H1 (cell line): ENCODE data around the gene RB1. TPM values are rescaled to one million over a fixed set of nuclear protein-coding genes. Genes with fewer than 3 reads are reported as not detected.

ENCODE experiments used
- CTCF ChIA-PET: fragments of 300-600 bp; sonication (Branson Sonifier 250); formaldehyde crosslinking; loops from one replicate; lab custom pipeline; 2021; ENCODE audit not compliant: partially characterized antibody; lab: Charles Lee
- POLR2A ChIA-PET: fragments of 300-600 bp; sonication (Branson Sonifier 250); formaldehyde crosslinking; loops from one replicate; lab custom pipeline; 2021; ENCODE audit warnings: inconsistent platforms; ENCODE audit not compliant: partially characterized antibody; lab: Charles Lee
- DNase-seq, 2 experiments: peaks; one replicate each; pipeline versions ENCODE4 v3.0.0 to v3.0.0-alpha.2; 2010 to 2022; ENCODE audit warnings: low spot score in 2 of 2, low read depth in 1 of 2, mixed read lengths in 1 of 2
- FAIRE-seq: peaks from 2 replicates; lab custom pipeline; 2011; peaks lifted over from hg19 to GRCh38; lab: Jason Lieb, UNC
- H2AFZ ChIP-seq: 2 replicates; pipeline ENCODE4 v1.8.1; 2012; ENCODE audit warnings: low read length, inconsistent platforms
- H2AK5ac ChIP-seq: 2 replicates; pipeline ENCODE4 v1.6.1; 2013; ENCODE audit warnings: low read depth, low read length
- H2BK120ac ChIP-seq: replicated peaks from 2 replicates; pipeline ENCODE3; 2013; ENCODE audit warnings: low read depth, low read length, inconsistent platforms
- H2BK12ac ChIP-seq: 2 replicates; pipeline ENCODE4 v1.6.1; 2013; ENCODE audit warnings: low read depth, low read length
- H2BK15ac ChIP-seq: 2 replicates; pipeline ENCODE4 v1.6.1; 2013; ENCODE audit warnings: low read length
- H2BK20ac ChIP-seq: 2 replicates; pipeline ENCODE4 v1.6.1; 2013; ENCODE audit warnings: low read length
- H2BK5ac ChIP-seq: 2 replicates; pipeline ENCODE4 v1.6.1; 2013; ENCODE audit warnings: low read depth, low read length
- H3K14ac ChIP-seq: 2 replicates; pipeline ENCODE4 v1.6.1; 2013; ENCODE audit warnings: inconsistent platforms; ENCODE audit not compliant: insufficient read length
- H3K18ac ChIP-seq: 2 replicates; pipeline ENCODE4 v1.6.1; 2013; ENCODE audit warnings: low read length; ENCODE audit errors: extremely low read depth
- H3K23ac ChIP-seq: 2 replicates; pipeline ENCODE4 v1.6.1; 2013; ENCODE audit warnings: inconsistent platforms; ENCODE audit not compliant: insufficient read length
- H3K23me2 ChIP-seq: 2 replicates; pipeline ENCODE4 v1.6.1; 2013; ENCODE audit warnings: low read depth, low read length
- H3K27ac ChIP-seq: 2 replicates; pipeline ENCODE4 v1.6.1; 2011; ENCODE audit warnings: low read depth, low read length, inconsistent platforms
- H3K27me3 ChIP-seq, 4 experiments: replicated peaks in 1 of 4; 1 replicate in 1 of 4; 2 replicates in 3 of 4; pipeline versions ENCODE4 v1.6.1 to v1.8.1; 2011 to 2013; ENCODE audit warnings: low read length in 3 of 4, mild to moderate bottlenecking in 3 of 4, inconsistent platforms in 2 of 4, mixed read lengths in 2 of 4, moderate library complexity in 1 of 4; ENCODE audit not compliant: control insufficient read depth in 3 of 4, insufficient read depth in 3 of 4; ENCODE audit errors: extremely low read depth in 1 of 4
- H3K36me3 ChIP-seq, 4 experiments: 2 replicates each; pipeline versions ENCODE4 v1.6.1 to v1.8.1; 2011 to 2013; ENCODE audit warnings: mild to moderate bottlenecking in 4 of 4, low read length in 3 of 4, moderate library complexity in 2 of 4, control low read depth in 1 of 4, inconsistent platforms in 1 of 4; ENCODE audit not compliant: insufficient read depth in 4 of 4, control insufficient read depth in 2 of 4
- H3K4ac ChIP-seq: replicated peaks from 2 replicates; pipeline ENCODE3; 2013; ENCODE audit warnings: low read length, low read depth, mixed read lengths, inconsistent platforms; ENCODE audit not compliant: insufficient read length
- H3K4me1 ChIP-seq, 4 experiments: replicated peaks in 1 of 4; 1 replicate in 1 of 4; 2 replicates in 3 of 4; pipeline versions ENCODE4 v1.6.1 to v1.8.1; 2011 to 2013; ENCODE audit warnings: low read length in 3 of 4, inconsistent platforms in 2 of 4, mixed read lengths in 1 of 4; ENCODE audit not compliant: insufficient read depth in 4 of 4, control insufficient read depth in 3 of 4
- H3K4me2 ChIP-seq, 2 experiments: 2 replicates each; pipeline versions ENCODE4 v1.6.1 to v1.8.1; 2011 to 2013; ENCODE audit warnings: low read depth in 2 of 2, low read length in 2 of 2, control low read depth in 1 of 2, inconsistent platforms in 1 of 2, mild to moderate bottlenecking in 1 of 2; ENCODE audit not compliant: insufficient read depth in 1 of 2
- H3K4me3 ChIP-seq, 4 experiments: fragments of 200-600, 300-600 bp in 1 of 4; sonication (generic), shearing (Covaris generic), sonication (Bioruptor Twin) in 1 of 4; 2 replicates each; pipeline versions ENCODE4 v1.5.1 to v1.8.1; 2011 to 2016; ENCODE audit warnings: low read length in 4 of 4, low read depth in 3 of 4, control low read depth in 2 of 4, inconsistent platforms in 2 of 4, mild to moderate bottlenecking in 2 of 4, mixed read lengths in 1 of 4, moderate library complexity in 1 of 4; ENCODE audit not compliant: insufficient read depth in 2 of 4; ENCODE audit errors: extremely low read depth in 1 of 4
- H3K56ac ChIP-seq: replicated peaks from 2 replicates; pipeline ENCODE3; 2013; ENCODE audit warnings: low read depth, mild to moderate bottlenecking, mixed read lengths, low read length, inconsistent platforms; ENCODE audit not compliant: insufficient read length
- H3K79me1 ChIP-seq: 2 replicates; pipeline ENCODE4 v1.6.1; 2013; ENCODE audit warnings: low read depth, low read length, control low read depth
- H3K79me2 ChIP-seq, 2 experiments: 2 replicates each; pipeline versions ENCODE4 v1.6.1 to v1.8.1; 2012 to 2013; ENCODE audit warnings: low read length in 2 of 2, mild to moderate bottlenecking in 2 of 2, inconsistent platforms in 1 of 2; ENCODE audit not compliant: insufficient read depth in 2 of 2, control insufficient read depth in 1 of 2
- H3K9ac ChIP-seq, 4 experiments: replicated peaks in 1 of 4; 1 replicate in 1 of 4; 2 replicates in 3 of 4; pipeline versions ENCODE4 v1.6.1 to v1.8.1; 2011 to 2013; ENCODE audit warnings: low read depth in 3 of 4, low read length in 3 of 4, control low read depth in 2 of 4, mild to moderate bottlenecking in 2 of 4, moderate library complexity in 2 of 4, inconsistent platforms in 1 of 4; ENCODE audit errors: extremely low read depth in 1 of 4
- H3K9me3 ChIP-seq, 2 experiments: 2 replicates each; pipeline versions ENCODE4 v1.6.1 to v1.8.1; 2012 to 2013; ENCODE audit warnings: mild to moderate bottlenecking in 2 of 2, moderate library complexity in 2 of 2, control low read depth in 1 of 2, inconsistent platforms in 1 of 2, low read depth in 1 of 2, low read length in 1 of 2, mixed read lengths in 1 of 2; ENCODE audit not compliant: insufficient read depth in 2 of 2
- H4K20me1 ChIP-seq, 2 experiments: replicated peaks in 1 of 2; 2 replicates each; pipeline versions ENCODE3 to v1.8.1; 2011 to 2013; ENCODE audit warnings: inconsistent platforms in 2 of 2, low read length in 2 of 2, mild to moderate bottlenecking in 1 of 2; ENCODE audit not compliant: insufficient read depth in 2 of 2, control insufficient read depth in 1 of 2
- H4K5ac ChIP-seq: 2 replicates; pipeline ENCODE4 v1.6.1; 2013; ENCODE audit warnings: low read length, low read depth, mixed read lengths, inconsistent platforms; ENCODE audit not compliant: insufficient read length
- H4K8ac ChIP-seq: 2 replicates; pipeline ENCODE4 v1.8.0; 2013; ENCODE audit warnings: mild to moderate bottlenecking, moderate library complexity, low read length, inconsistent platforms; ENCODE audit not compliant: insufficient read depth; ENCODE audit errors: extremely low read depth
- H4K91ac ChIP-seq: replicated peaks from 2 replicates; pipeline ENCODE3; 2013; ENCODE audit warnings: low read length, mixed read lengths, inconsistent platforms; ENCODE audit not compliant: insufficient read length
- CBX5 ChIP-seq: fragments of 300-800, 300-1000 bp; sonication (generic); IDR thresholded peaks from 2 replicates; pipeline ENCODE4 v1.7.1; 2016; ENCODE audit warnings: antibody characterized with exemption, low read length, low read depth
- PHF8 ChIP-seq: fragments of 200-600 bp; sonication (generic); conservative IDR thresholded peaks from 2 replicates; pipeline ENCODE4 v1.7.1; 2012; ENCODE audit warnings: low read depth, mild to moderate bottlenecking, inconsistent platforms, low read length, moderate library complexity
- RXRA ChIP-seq: IDR thresholded peaks from 2 replicates; pipeline ENCODE4 v1.6.1; 2011; ENCODE audit warnings: low read depth, mild to moderate bottlenecking, low read length, moderate library complexity; ENCODE audit not compliant: insufficient read depth
- SIRT6 ChIP-seq: IDR thresholded peaks from one replicate; pipeline ENCODE4 v1.7.1; 2012; ENCODE audit warnings: low read length, inconsistent platforms
- SIX5 ChIP-seq: IDR thresholded peaks from 2 replicates; pipeline ENCODE4 v1.6.1; 2011; ENCODE audit warnings: mild to moderate bottlenecking, low read depth, low read length
- SRF ChIP-seq: IDR thresholded peaks from 2 replicates; pipeline ENCODE4 v1.6.1; 2011; ENCODE audit warnings: mild to moderate bottlenecking, low read depth, low read length, moderate library complexity
- TBP ChIP-seq: IDR thresholded peaks from 2 replicates; pipeline ENCODE4 v1.6.1; 2011; ENCODE audit warnings: low read depth, low read length, improper control_type of control experiment
- TCF12 ChIP-seq: IDR thresholded peaks from 2 replicates; pipeline ENCODE4 v1.6.1; 2011; ENCODE audit warnings: low read depth, mild to moderate bottlenecking, low read length
- ZNF274 ChIP-seq: IDR thresholded peaks from 2 replicates; pipeline ENCODE4 v1.7.0; 2012; ENCODE audit warnings: low read length, borderline replicate concordance; ENCODE audit errors: extremely low read depth
- polyA plus RNA-seq, 7 experiments: library from polyadenylated mRNA; depleted of rRNA in 3 of 7; stranded (reverse) in 5 of 7; unstranded in 2 of 7; fragments of >200 nt in 5 of 7; fragments of 200-250 nt in 2 of 7; gene quantifications; 1 replicate in 5 of 7; 2 replicates in 1 of 7; 4 replicates in 1 of 7; pipeline versions ENCODE4 v1.2.1 to v1.2.3, GENCODE V29; 2011 to 2013; ENCODE audit warnings: missing spikeins in 2 of 7, mixed read lengths in 2 of 7
- total RNA-seq: library from RNA; stranded (reverse); fragmentation: NEBNext Ultra II Directional; extraction: Animal tissue kit (Norgen Biotek cat#: 25700); gene quantifications from 2 replicates; pipeline ENCODE4 v1.2.1, GENCODE V29; 2021
- TF ChIP-seq, protein P1 (sequence below): IDR thresholded peaks from 2 replicates; pipeline ENCODE4 v1.6.1; 2012; ENCODE audit warnings: low read length, inconsistent platforms

The RB1 gene
- total and polyA plus RNA-seq, 2 of the 8 experiments (the other 6 are each of a cell fraction or from before 2014, with no cell fraction given) = 4.1 to 17.5 TPM

GRCh38 chr13:48429886-48430285 lies 126.3 kb downstream of the RB1 start:
- H4K91ac ChIP-seq = no peak overlapping the region
- no peak overlapping the region for H3K9ac ChIP-seq
- FAIRE-seq (no peak), DNase-seq (no peak)
- H3K18ac ChIP-seq = no peak overlapping the region
- H2BK20ac ChIP-seq = no peak overlapping the region
- no peak overlapping the region for H2BK15ac ChIP-seq
- TF ChIP-seq SIRT6 (no peak), TCF12 (no peak), CBX5 (no peak), ZNF274 (no peak), TBP (no peak), RXRA (no peak), SRF (no peak), PHF8 (no peak), SIX5 (no peak)
- TF ChIP-seq, protein P1, sequence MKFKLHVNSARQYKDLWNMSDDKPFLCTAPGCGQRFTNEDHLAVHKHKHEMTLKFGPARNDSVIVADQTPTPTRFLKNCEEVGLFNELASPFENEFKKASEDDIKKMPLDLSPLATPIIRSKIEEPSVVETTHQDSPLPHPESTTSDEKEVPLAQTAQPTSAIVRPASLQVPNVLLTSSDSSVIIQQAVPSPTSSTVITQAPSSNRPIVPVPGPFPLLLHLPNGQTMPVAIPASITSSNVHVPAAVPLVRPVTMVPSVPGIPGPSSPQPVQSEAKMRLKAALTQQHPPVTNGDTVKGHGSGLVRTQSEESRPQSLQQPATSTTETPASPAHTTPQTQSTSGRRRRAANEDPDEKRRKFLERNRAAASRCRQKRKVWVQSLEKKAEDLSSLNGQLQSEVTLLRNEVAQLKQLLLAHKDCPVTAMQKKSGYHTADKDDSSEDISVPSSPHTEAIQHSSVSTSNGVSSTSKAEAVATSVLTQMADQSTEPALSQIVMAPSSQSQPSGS = no peak
- no peaks in the 10 kb centered on the region for H3K36me3 ChIP-seq
- H4K20me1 ChIP-seq = no peaks in the 10 kb centered on the region
- POLR2A ChIA-PET = no interaction called here
- no peak overlapping the region for H4K8ac ChIP-seq
- no peaks in the 10 kb centered on the region for H3K27me3 ChIP-seq
- no peak overlapping the region for H2BK5ac ChIP-seq
- no peak overlapping the region for H2AK5ac ChIP-seq
- H3K4ac ChIP-seq = no peak overlapping the region
- no peak overlapping the region for H2BK12ac ChIP-seq
- H3K23ac ChIP-seq = no peak overlapping the region
- H3K4me3 ChIP-seq = no peak overlapping the region
- no peaks in the 10 kb centered on the region for H3K79me1 ChIP-seq
- CTCF ChIA-PET = interaction anchor here (1.0 kb wide), 1 partner anchor 95 kb away, joined by 3 read pairs; no protein-coding TSS in a partner anchor
- no peak overlapping the region for H2BK120ac ChIP-seq
- no peak overlapping the region for H3K27ac ChIP-seq
- no peak overlapping the region for H2AFZ ChIP-seq
- no peaks in the 10 kb centered on the region for H3K23me2 ChIP-seq
- H3K79me2 ChIP-seq = no peaks in the 10 kb centered on the region
- no peak overlapping the region for H4K5ac ChIP-seq
- H3K9me3 ChIP-seq = no peaks in the 10 kb centered on the region
- H3K14ac ChIP-seq = no peak overlapping the region
- H3K56ac ChIP-seq = no peak overlapping the region
- no peaks in the 10 kb centered on the region for H3K4me1 ChIP-seq
- H3K4me2 ChIP-seq = no peak overlapping the region
